Erythroblast (primary cell): ENCODE measurements around the gene COQ3.

Source experiments
- DNase-seq, 2 experiments: peaks; one replicate each; lab custom pipeline; 2025; lab: John Stamatoyannopoulos, UW
- GATA1 ChIP-seq: IDR thresholded peaks from 2 replicates; pipeline ENCODE4 v1.6.1; 2011; ENCODE audit warnings: low read depth, mild to moderate bottlenecking, control low read depth, low read length, moderate library complexity
- POLR2A ChIP-seq: IDR thresholded peaks from 2 replicates; pipeline ENCODE4 v1.6.1; 2011; ENCODE audit warnings: mild to moderate bottlenecking, low read length

The COQ3 gene, protein sequence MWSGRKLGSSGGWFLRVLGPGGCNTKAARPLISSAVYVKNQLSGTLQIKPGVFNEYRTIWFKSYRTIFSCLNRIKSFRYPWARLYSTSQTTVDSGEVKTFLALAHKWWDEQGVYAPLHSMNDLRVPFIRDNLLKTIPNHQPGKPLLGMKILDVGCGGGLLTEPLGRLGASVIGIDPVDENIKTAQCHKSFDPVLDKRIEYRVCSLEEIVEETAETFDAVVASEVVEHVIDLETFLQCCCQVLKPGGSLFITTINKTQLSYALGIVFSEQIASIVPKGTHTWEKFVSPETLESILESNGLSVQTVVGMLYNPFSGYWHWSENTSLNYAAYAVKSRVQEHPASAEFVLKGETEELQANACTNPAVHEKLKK

DNA sequence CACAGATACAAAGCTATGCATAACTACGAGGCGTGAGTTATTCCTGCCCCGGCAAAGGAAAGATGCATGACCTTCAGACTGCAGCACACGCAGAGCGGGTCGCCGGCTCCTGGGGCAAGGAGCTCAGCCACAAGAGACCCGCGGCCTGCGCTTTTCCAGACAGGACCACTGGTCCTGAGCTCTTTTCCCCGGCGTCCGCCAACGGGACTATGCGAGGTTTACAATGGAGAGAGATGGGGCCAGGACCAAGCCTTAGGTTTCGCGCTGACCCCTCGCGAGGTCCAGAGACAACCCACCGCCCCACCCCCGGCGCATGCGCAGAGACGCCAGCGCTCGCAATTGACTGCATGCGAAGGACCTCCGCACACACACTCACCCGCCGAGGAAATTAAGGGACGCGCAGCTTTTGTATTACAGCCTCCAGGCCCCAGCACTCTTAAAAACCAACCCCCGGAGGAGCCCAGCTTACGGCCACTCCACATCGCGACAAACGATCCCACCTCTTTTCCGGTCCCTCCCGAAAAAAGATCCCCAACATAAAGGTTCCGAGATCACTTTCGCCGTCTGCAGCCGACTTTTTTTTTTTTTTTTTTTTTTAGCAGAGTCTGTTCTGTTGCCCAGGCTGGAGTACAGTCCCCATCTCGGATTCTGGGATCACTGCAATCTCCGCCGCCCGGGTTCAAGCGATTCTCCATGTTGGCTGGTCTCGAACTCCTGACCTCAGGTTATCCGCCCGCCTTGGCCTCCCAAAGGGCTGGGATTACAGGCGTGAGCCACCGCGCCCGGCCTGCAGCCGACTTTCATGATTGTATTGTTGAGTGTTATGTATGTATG is at the start of gene COQ3:
COQ3 (minus strand) TSS at position 498 of the 834 bp plus-strand sequence; CDS start at position 482, 16 bp downstream.
- peak; percentile 78 to 79 for DNase-seq
- peak; percentile 55 for TF ChIP-seq POLR2A
- no peak for TF ChIP-seq GATA1

DNA sequence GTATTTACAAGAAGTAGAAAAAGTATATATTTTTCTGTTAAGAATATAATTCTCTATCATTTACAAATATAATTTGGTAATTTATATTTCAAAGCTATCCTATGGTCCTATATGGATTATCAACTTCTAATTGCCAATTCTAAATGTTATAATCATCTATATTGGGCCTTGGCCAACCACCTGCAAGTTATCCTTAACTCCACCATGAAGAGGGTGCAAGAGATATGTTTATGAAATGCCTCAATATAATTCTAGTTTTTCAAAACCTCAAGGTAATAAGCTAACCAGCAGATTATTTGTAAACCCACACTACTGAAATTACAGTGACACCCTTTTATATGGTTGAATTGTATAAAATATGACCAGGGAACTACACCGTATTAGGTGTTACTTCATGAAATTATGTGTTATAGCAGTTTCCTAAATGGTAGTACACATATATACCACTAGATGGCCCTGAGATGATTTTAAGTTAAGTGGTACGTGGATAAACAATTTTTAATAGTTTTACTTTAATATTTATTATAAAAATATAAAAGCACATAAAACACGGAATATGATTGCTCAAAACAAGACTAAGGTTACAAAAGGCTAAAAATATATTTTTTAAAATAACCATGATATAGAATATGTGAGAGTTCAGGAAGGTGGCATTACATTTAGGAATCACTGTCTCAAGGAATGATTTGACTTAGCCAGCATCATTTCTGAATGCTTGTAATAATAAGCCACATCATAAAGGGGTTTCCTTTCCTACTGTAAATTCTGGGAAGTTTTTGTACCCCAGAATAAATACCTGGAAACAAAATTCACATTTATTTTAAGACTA is 40.9 kb upstream of the COQ3 start:
- TF ChIP-seq GATA1, result no peak
- no peak for TF ChIP-seq POLR2A
- DNase-seq, result peak; percentile 42 to 56

DNA sequence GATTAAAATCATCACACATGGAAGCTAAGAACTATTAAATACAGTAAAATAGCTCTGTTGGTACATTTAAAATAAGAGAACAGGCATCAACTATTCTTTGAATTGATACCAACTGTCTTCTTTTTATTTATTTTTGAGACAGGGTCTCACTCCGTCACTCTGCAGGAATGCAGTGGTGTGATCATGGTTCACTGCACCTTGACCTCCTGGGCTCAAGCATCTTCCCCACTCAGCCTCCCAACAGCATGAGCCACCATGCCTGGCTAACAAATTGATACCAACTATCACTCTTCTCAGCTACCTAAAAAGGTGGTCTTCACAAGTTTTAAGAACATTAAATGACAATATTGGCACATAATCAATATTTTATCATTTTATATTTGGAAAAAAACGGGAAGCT is 38.9 kb upstream of the COQ3 start:
- DNase-seq, result no peak
- TF ChIP-seq GATA1 (no peak), POLR2A (no peak)

DNA sequence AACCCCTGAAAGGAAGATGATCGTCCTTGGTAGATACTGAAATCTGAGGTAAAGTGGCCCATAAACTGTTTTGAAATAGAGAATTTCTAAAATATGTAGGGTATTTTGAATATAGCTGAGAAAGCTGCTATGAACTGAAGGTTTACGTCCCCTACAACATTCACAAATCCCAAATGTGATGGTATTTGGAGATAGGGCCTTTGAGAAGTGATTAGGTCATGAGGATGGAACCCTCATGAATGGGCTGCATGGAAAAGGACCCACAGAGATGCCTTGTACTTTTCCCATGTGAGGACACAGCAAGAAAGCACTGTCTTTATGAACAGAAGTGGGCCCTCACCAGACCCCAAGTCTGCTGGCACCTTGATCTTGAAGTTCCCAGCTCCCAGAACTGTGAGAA is 37.9 kb upstream of the COQ3 start:
- no peak for TF ChIP-seq GATA1
- TF ChIP-seq POLR2A, result no peak
- no peak for DNase-seq

DNA sequence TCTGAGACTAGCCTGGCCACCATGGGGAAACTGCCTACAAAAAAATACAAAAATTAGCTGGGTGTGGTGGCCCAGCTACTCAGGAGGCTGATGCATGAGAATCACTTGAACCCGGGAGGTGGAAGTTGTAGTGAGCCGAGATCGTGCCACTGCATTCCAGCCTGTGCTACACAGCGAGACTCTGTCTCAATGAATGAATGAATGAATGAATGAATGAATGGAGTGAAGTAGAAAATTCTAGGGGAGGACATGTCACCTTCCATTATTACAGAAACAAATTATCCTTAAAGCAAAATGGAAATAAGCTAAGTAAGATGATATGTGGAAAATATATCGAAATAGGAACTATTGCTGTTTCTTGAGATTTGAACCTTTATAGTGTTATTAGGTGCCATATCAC is 34.0 kb upstream of the COQ3 start:
- TF ChIP-seq GATA1 (no peak), POLR2A (no peak)
- DNase-seq, result no peak

DNA sequence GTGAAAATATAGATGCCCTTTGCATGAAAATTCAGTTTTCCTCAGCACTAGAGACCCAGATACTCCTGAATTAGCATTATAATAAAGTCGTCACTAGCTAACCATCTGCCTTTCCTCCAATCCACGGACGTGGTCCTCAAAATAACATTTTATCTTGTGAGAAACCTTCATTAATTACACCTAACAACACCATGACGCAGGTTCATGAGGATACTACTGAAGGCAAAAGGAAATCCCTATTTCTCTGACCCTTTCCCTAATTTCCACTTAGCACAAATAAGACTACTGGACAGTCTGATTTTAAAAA is 32.4 kb upstream of the COQ3 start:
- TF ChIP-seq POLR2A, result no peak
- no peak for TF ChIP-seq GATA1
- DNase-seq, result no peak

DNA sequence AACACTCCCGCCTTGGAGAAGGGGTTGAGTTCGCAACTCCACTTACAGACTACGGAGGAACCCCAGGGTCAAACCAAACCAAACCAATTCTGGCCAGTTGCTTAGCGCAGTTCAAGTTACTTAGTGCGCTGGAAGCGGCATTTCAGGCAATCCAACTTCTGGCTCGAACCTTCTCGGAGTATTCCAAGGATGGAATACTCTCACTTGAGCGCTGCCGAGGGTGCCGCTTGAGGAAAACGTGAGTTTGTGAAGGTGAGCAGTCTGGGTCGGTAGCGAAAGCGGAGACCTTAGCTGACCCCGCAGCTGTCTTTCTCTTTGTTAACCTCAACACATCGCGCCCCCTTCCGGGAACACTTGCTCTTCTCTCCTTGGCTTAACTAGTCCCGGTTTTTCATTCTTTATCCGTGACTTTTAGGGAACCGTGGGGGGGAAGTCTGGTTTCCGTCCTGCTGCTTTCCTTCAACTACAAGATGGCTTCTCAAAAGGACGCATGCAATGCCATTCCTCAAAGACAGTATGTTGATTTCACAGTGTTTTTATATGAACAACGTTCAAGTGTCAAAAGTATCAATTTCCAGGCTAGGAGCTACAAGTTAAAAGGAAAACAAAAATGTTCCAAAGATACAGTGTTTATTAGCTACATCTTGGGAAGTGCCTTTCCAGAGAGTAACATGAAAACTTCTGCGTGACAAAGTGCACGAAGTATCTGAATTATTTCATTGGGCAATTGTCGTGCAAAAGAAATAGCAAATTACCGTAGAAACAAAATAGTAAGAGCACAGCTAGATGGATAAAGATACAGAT is 31.9 kb upstream of the COQ3 start:
- peak; percentile 93 for DNase-seq
- TF ChIP-seq POLR2A, result no peak
- no peak for TF ChIP-seq GATA1

DNA sequence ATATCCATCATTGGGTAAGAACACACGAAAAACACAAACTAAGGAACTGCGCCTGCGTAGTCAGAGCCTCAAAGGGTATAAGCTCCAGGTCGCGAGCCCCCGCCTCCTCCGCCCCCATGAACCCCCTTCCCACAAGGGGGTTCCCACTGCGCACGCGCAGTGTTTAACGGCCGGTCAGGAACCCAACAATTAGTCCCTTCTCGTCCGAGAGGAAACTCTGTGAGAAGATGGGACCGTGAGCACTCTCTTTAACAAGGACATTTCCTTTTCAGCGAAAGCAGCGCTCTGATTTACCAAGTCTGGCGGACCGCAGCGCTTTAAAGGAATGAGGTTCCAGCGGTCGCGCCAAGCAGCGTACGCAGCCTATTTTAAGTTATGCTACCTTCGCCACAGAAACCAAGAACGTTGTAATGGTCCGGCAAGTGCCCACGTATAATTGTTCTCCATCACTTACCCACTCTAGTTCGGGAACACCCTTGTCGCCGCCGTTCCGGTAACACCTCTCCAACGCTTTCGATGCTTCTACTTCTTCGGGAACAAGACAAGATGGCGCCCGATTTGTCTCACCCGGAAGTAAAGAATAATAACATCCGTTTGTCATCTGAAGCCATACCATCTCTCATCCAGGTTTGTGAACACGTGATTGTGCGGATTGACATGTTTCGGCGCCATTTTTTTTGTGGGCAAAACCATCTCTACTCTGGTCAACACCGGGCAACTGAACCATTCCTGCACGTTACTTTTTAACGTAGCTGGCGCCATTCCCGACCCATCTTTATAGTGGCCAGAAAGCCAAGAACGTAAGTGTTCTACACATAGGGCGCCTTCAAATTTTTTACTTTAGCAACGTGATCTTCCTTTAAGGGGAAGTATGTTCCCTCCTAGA is 31.0 kb upstream of the COQ3 start, which contains the start of gene PNISR:
PNISR (minus strand) TSS at position 548 of the 886 bp plus-strand sequence. CDS start 10,649 bp downstream, outside the sequence.
- TF ChIP-seq POLR2A, result peak; percentile 89
- no peak for TF ChIP-seq GATA1
- peak; percentile 97 to 98 for DNase-seq

DNA sequence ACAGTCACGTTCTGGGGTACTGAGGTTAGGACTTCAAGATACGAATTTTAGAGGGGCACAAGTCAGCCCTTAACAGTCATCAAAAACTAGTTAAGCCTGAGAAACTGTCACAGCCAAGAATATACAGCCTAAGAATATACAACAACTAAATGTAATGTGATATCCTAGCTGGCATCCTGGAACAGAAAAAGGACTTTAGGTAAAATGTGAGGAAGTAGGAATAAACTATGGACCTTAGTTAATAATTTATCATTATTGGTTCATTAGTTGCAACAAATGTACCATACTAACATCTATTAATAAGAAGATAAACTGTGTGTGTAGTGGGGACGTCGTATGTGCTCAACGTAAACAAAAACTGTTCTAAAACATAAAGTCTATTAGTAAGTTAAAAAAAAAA is 30.0 kb upstream of the COQ3 start:
- DNase-seq, result no peak
- TF ChIP-seq POLR2A, result no peak
- TF ChIP-seq GATA1, result no peak

DNA sequence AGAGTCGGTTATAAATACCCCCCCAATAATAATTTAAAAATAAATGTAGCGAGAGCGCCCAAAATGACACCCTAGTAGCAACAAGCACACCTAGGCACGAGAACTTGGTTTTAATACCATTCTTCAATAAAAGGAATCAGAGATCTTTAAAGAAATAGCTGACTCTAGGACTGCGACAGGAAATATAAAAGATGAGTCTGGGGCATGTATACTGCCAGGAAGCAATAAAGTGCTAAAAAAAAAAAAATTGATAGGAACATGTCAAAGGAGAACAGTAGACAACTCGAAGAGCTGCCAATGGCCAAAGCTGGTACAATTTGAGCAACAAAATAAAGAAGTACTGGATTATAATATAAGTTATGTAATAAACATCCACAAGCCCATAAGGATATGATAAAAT is 28.9 kb upstream of the COQ3 start:
- DNase-seq, result no peak
- TF ChIP-seq POLR2A, result no peak
- TF ChIP-seq GATA1, result no peak

DNA sequence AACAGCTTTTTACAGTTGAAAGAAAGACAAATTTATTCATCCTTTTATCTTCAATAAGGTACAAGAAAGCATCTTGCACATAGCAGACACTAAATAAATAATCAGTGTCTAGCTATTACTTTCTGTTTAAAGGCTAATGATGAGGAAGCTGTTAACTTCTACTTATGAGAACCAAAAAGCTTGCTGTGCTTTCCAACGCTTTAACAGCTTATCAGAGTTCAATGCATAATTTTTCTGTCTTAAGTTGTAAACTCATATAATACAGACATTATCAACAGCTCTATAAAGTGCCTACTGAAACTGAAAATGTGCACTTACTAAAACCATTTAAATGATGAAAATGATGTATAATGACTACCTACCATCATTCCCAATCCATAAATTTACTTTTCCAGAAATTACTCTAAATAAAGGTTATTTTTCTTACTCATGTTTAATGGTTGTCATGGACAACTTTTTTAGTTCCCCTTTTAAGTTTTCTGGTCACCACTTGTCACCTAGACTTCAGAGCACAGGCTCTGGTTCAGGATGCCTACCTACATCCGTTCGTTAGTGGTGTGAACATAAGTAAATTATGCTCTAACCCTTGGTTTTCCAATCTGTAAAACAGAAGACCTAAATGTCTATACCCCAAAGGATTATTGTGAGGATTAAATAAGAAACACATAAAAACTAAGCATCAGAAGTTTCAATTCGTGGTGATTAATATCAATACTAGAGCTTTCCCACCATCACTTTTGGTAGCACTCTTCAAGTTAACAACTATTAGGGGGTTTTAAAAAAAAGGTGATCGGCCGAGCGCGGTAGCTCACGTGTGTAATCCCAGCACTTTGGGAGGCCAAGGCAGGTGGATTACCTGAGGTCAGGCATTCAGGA is 23.1 kb upstream of the COQ3 start:
- TF ChIP-seq POLR2A (no peak), GATA1 (no peak)

DNA sequence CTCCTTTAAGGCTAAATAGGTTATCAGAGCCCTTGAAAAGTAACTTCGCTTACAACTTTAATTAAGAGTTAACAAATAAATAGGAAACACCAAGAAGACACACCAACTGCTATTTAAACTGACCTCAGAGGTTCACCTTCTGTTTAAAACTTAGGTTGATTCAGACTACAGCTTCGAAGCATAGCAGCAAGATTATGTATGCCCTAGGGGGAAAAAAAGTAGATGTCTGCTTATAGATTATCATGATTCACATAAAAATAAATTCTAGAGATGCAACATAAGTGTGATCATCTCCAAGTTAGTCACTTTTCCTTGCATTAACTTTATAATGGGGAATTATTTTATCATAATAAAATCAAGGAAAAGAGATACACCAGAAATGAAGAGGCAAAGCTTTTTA is 22.2 kb upstream of the COQ3 start:
- no peak for TF ChIP-seq POLR2A
- no peak for TF ChIP-seq GATA1
- DNase-seq, result no peak

More for the DNA sequence above, 23.1 kb upstream of the COQ3 start:
- DNase-seq, result no peak
